ENCODE results near the gene TYRP1.

TYRP1 gene

DNA sequence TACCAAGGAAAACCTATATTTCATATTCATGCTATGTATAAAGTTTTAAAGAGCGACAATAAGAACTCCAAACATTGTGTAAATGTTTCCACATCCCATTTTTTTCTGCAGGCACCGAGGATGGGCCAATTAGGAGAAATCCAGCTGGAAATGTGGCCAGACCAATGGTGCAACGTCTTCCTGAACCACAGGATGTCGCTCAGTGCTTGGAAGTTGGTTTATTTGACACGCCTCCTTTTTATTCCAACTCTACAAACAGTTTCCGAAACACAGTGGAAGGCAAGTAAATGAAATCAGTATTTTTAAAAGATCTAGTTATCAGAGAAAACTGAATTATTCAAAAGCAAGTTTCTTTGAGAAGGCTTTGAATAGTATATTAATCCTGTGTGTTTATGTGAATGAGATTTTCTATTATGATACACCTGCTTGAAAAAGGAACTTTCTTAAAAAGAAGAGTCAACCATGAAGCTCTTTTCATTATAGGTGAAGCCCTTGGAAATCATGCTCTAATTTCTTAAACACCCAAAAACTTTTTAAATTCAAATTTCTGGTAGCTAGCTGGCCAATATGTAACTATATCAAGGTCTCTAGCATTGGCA is 9.1 kb downstream of the TYRP1 start:
- H3K27me3 ChIP-seq (ENCODE audit: insufficient read depth, low read length, poor library complexity, severe bottlenecking): no peaks in the 10 kb centered on the region

DNA sequence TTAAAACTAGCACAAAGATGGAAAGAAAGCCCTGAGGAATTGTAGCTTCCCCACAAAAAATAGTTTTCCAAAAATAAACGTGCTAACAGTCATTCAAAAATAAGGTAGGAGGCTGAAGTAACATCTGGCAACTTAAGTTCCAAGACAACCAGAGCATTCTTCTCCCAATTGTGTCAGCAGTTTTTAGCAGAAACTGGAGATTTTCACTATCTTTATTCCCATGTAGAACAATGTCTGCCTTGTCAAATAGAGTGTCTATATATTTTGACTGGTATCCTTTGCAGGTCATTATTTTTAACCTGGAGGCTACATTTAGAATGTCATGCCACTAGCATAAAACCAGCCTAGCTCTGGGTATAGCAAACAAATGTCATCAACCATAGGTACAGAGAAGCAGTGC is 10.8 kb downstream of the TYRP1 start:
- no peak overlapping the region for H3K4me2 ChIP-seq (ENCODE audit: low read depth, low read length, poor library complexity, severe bottlenecking)
- H3K9me3 ChIP-seq (ENCODE audit: insufficient read depth, low read depth, low read length): no peaks in the 10 kb centered on the region
- no peak for TF ChIP-seq EZH2phosphoT487 (IDR thresholded peaks at IDR 0.05; ENCODE audit: borderline replicate concordance)
- TF ChIP-seq, protein P1, sequence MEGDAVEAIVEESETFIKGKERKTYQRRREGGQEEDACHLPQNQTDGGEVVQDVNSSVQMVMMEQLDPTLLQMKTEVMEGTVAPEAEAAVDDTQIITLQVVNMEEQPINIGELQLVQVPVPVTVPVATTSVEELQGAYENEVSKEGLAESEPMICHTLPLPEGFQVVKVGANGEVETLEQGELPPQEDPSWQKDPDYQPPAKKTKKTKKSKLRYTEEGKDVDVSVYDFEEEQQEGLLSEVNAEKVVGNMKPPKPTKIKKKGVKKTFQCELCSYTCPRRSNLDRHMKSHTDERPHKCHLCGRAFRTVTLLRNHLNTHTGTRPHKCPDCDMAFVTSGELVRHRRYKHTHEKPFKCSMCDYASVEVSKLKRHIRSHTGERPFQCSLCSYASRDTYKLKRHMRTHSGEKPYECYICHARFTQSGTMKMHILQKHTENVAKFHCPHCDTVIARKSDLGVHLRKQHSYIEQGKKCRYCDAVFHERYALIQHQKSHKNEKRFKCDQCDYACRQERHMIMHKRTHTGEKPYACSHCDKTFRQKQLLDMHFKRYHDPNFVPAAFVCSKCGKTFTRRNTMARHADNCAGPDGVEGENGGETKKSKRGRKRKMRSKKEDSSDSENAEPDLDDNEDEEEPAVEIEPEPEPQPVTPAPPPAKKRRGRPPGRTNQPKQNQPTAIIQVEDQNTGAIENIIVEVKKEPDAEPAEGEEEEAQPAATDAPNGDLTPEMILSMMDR (conservative IDR thresholded peaks at IDR 0.05; ENCODE audit: low read length): no peak
- no peak overlapping the region for H2AFZ ChIP-seq (ENCODE audit: low read length)
- no peaks in the 10 kb centered on the region for H3K27me3 ChIP-seq (ENCODE audit: insufficient read depth, low read length, poor library complexity, severe bottlenecking)
- H3K4me3 ChIP-seq (ENCODE audit: low read length, poor library complexity, severe bottlenecking): no peak overlapping the region
- no peak overlapping the region for H3K9ac ChIP-seq (ENCODE audit: low read depth, low read length, poor library complexity, severe bottlenecking)
- no peaks in the 10 kb centered on the region for H3F3A ChIP-seq (ENCODE audit: low read depth)
- H3K9me2 ChIP-seq (replicated peaks; ENCODE audit: low read depth, low read length): no peaks in the 10 kb centered on the region
- H4K20me1 ChIP-seq (ENCODE audit: insufficient read depth, low read length, poor library complexity, severe bottlenecking): no peaks in the 10 kb centered on the region
- no peaks in the 10 kb centered on the region for H3K36me3 ChIP-seq (ENCODE audit: insufficient read depth, low read length)
- H3K4me1 ChIP-seq (ENCODE audit: insufficient read depth, low read length, poor library complexity, severe bottlenecking): no peaks in the 10 kb centered on the region
- no peaks in the 10 kb centered on the region for H3K79me2 ChIP-seq (ENCODE audit: insufficient read depth, low read length)

More for the DNA sequence above, 9.1 kb downstream of the TYRP1 start:
- Histone ChIP-seq H3K4me1 (ENCODE audit: insufficient read depth, low read length, poor library complexity, severe bottlenecking) (peaks cover 13% of the 10 kb centered on the region), H4K20me1 (ENCODE audit: insufficient read depth, low read length, poor library complexity, severe bottlenecking) (no peaks in the 10 kb centered on the region), H3K9ac (ENCODE audit: low read depth, low read length, poor library complexity, severe bottlenecking) (no peak overlapping the region), H3K9me2 (replicated peaks; ENCODE audit: low read depth, low read length) (no peaks in the 10 kb centered on the region), H3K4me2 (ENCODE audit: low read depth, low read length, poor library complexity, severe bottlenecking) (no peak overlapping the region), H3F3A (ENCODE audit: low read depth) (no peaks in the 10 kb centered on the region), H3K79me2 (ENCODE audit: insufficient read depth, low read length) (no peaks in the 10 kb centered on the region), H3K9me3 (ENCODE audit: insufficient read depth, low read depth, low read length) (no peaks in the 10 kb centered on the region), H3K36me3 (ENCODE audit: insufficient read depth, low read length) (no peaks in the 10 kb centered on the region), H3K4me3 (ENCODE audit: low read length, poor library complexity, severe bottlenecking) (no peak overlapping the region), H2AFZ (ENCODE audit: low read length) (no peak overlapping the region)
- no peak for TF ChIP-seq EZH2phosphoT487 (IDR thresholded peaks at IDR 0.05; ENCODE audit: borderline replicate concordance)
- TF ChIP-seq, protein P1 (conservative IDR thresholded peaks at IDR 0.05; ENCODE audit: low read length): peak; percentile 30; the same call in 1 of the 2 replicates

DNA sequence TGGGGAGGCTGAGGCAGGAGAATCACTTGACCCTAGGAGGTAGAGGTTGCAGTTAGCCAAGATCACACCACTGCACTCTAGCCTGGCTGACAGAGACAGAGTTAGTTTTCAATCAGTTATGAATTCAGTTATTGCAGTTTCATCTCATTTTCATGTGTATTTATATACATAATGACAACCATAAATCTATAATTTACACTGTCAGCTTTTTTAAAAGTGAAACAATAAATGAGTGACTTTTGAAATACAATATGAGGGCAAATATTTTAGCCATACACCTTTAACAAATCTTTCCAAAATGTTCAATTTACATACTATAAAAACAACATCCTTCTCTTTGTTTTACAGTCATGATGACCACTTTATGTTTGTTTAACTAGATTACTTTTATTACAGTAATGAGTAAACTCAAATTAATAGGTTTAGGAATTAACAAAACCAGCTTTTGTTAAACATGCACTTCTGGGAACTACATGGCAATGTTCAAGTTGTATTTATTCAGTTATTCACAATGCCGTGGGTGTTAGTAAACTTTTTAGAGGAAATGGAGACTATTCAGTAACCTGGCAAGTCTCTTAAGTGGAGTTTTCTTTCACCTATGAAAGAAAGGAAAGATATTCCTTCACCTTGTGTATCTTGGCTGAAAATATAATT is 12.7 kb downstream of the TYRP1 start:
- Histone ChIP-seq H3K9ac (ENCODE audit: low read depth, low read length, poor library complexity, severe bottlenecking) (no peak overlapping the region), H3K27me3 (ENCODE audit: insufficient read depth, low read length, poor library complexity, severe bottlenecking) (no peaks in the 10 kb centered on the region), H4K20me1 (ENCODE audit: insufficient read depth, low read length, poor library complexity, severe bottlenecking) (no peaks in the 10 kb centered on the region), H3K4me2 (ENCODE audit: low read depth, low read length, poor library complexity, severe bottlenecking) (no peak overlapping the region), H3K4me3 (ENCODE audit: low read length, poor library complexity, severe bottlenecking) (no peak overlapping the region), H3K9me2 (replicated peaks; ENCODE audit: low read depth, low read length) (no peaks in the 10 kb centered on the region), H3F3A (ENCODE audit: low read depth) (no peaks in the 10 kb centered on the region), H3K79me2 (ENCODE audit: insufficient read depth, low read length) (no peaks in the 10 kb centered on the region), H2AFZ (ENCODE audit: low read length) (0 out of 2 replicates have a peak overlapping the region, but pooled peaks have one; percentile 13), H3K4me1 (ENCODE audit: insufficient read depth, low read length, poor library complexity, severe bottlenecking) (no peaks in the 10 kb centered on the region), H3K9me3 (ENCODE audit: insufficient read depth, low read depth, low read length) (no peaks in the 10 kb centered on the region), H3K36me3 (ENCODE audit: insufficient read depth, low read length) (no peaks in the 10 kb centered on the region)
- TF ChIP-seq, protein P1 (conservative IDR thresholded peaks at IDR 0.05; ENCODE audit: low read length): no peak
- TF ChIP-seq EZH2phosphoT487 (IDR thresholded peaks at IDR 0.05; ENCODE audit: borderline replicate concordance): no peak

Measured in Loucy (cell line).